ENCODE results near the gene SIPA1.
"Not testable (repeated sequence)": the region's sequence is repeated elsewhere in the genome, so short reads cannot be mapped to it uniquely, and the experiment has no call there.

SIPA1 gene

GRCh38 chr11:65644837-65645236 lies 6.9 kb downstream of the SIPA1 start:
- DNase-seq = no peak

GRCh38 chr11:65645710-65646109 lies 7.8 kb downstream of the SIPA1 start:
- no peak for DNase-seq

GRCh38 chr11:65646288-65646957 lies 8.5 kb downstream of the SIPA1 start:
- no peak for DNase-seq

- DNase-seq = no peak
Observed at GRCh38 chr11:65646958-65647701, 9.2 kb downstream of the SIPA1 start.

GRCh38 chr11:65648997-65649493 lies 11.1 kb downstream of the SIPA1 start:
- no peak for DNase-seq

GRCh38 chr11:65649656-65650546 lies 12.0 kb downstream of the SIPA1 start:
- no peak for DNase-seq

- no peak for DNase-seq
Observed at GRCh38 chr11:65650547-65651338, 12.8 kb downstream of the SIPA1 start.

- DNase-seq = no peak
Observed at GRCh38 chr11:65651339-65651588, 13.4 kb downstream of the SIPA1 start.

GRCh38 chr11:65651589-65652510 lies 13.9 kb downstream of the SIPA1 start:
- peak; percentile 76 for DNase-seq

- peak; percentile 97 for DNase-seq
Observed at GRCh38 chr11:65652511-65653228, 14.8 kb downstream of the SIPA1 start.

- DNase-seq = no peak
Observed at GRCh38 chr11:65653229-65654225, 15.6 kb downstream of the SIPA1 start.

- no peak for DNase-seq
Observed at GRCh38 chr11:65654375-65655349, 16.8 kb downstream of the SIPA1 start.

- DNase-seq = no peak
Observed at GRCh38 chr11:65655570-65656332, 17.9 kb downstream of the SIPA1 start.

- DNase-seq = no peak
Observed at GRCh38 chr11:65657426-65657825, 19.5 kb downstream of the SIPA1 start.

GRCh38 chr11:65658174-65659021 lies 20.5 kb downstream of the SIPA1 start:
- no peak for DNase-seq

GRCh38 chr11:65660038-65660437 lies 22.1 kb downstream of the SIPA1 start:
- no peak for DNase-seq

GRCh38 chr11:65660908-65661307 lies 23.0 kb downstream of the SIPA1 start:
- DNase-seq = not testable (repeated sequence)
